ENCODE results near the gene DOCK2.
"Not testable (repeated sequence)": the region's sequence is repeated elsewhere in the genome, so short reads cannot be mapped to it uniquely, and the experiment has no call there.

DOCK2 gene

GRCh38 chr5:169789417-169789940, 152.4 kb downstream of the DOCK2 start:
- no peak for DNase-seq (ENCODE audit: low spot score)

GRCh38 chr5:169791251-169791650, 154.2 kb downstream of the DOCK2 start:
- DNase-seq (ENCODE audit: low spot score), result no peak

GRCh38 chr5:169795338-169795737, 158.3 kb downstream of the DOCK2 start:
- DNase-seq (ENCODE audit: low spot score), result no peak

- DNase-seq (ENCODE audit: low spot score), result no peak
Observed at GRCh38 chr5:169796731-169797130, 159.7 kb downstream of the DOCK2 start.

- DNase-seq (ENCODE audit: low spot score), result no peak
Observed at GRCh38 chr5:169797577-169797976, 160.5 kb downstream of the DOCK2 start.

- DNase-seq (ENCODE audit: low spot score), result no peak
Observed at GRCh38 chr5:169798438-169798837, 161.4 kb downstream of the DOCK2 start.

GRCh38 chr5:169798906-169799660, 162.0 kb downstream of the DOCK2 start:
- DNase-seq (ENCODE audit: low spot score), result no peak

- peak; percentile 47 for DNase-seq (ENCODE audit: low spot score)
Observed at GRCh38 chr5:169801324-169801777, 164.3 kb downstream of the DOCK2 start.

GRCh38 chr5:169801781-169802180, 164.7 kb downstream of the DOCK2 start:
- DNase-seq (ENCODE audit: low spot score), result no peak

GRCh38 chr5:169803077-169803981, 166.3 kb downstream of the DOCK2 start:
- peak; percentile 86 for DNase-seq (ENCODE audit: low spot score)

- no peak for DNase-seq (ENCODE audit: low spot score)
Observed at GRCh38 chr5:169804861-169805260, 167.8 kb downstream of the DOCK2 start.

GRCh38 chr5:169805527-169805934, 168.5 kb downstream of the DOCK2 start:
- DNase-seq (ENCODE audit: low spot score), result peak; percentile 43

GRCh38 chr5:169805937-169806700, 169.0 kb downstream of the DOCK2 start:
- DNase-seq (ENCODE audit: low spot score), result no peak

- no peak for DNase-seq (ENCODE audit: low spot score)
Observed at GRCh38 chr5:169808118-169808581, 171.1 kb downstream of the DOCK2 start.

GRCh38 chr5:169808880-169809279, 171.8 kb downstream of the DOCK2 start:
- not testable (repeated sequence) for DNase-seq (ENCODE audit: low spot score)

GRCh38 chr5:169809281-169809680, 172.2 kb downstream of the DOCK2 start:
- DNase-seq (ENCODE audit: low spot score), result no peak

- DNase-seq (ENCODE audit: low spot score), result no peak
Observed at GRCh38 chr5:169810524-169810923, 173.4 kb downstream of the DOCK2 start.

- no peak for DNase-seq (ENCODE audit: low spot score)
Observed at GRCh38 chr5:169811023-169811422, 173.9 kb downstream of the DOCK2 start.

- no peak for DNase-seq (ENCODE audit: low spot score)
Observed at GRCh38 chr5:169811680-169812079, 174.6 kb downstream of the DOCK2 start.

- DNase-seq (ENCODE audit: low spot score), result no peak
Observed at GRCh38 chr5:169812786-169813185, 175.7 kb downstream of the DOCK2 start.

- no peak for DNase-seq (ENCODE audit: low spot score)
Observed at GRCh38 chr5:169814045-169814444, 177.0 kb downstream of the DOCK2 start.

- DNase-seq (ENCODE audit: low spot score), result no peak
Observed at GRCh38 chr5:169814522-169814921, 177.4 kb downstream of the DOCK2 start.
